Dendritic cell treated with granulocyte-macrophage colony-stimulating factor and Interleukin-4, amounts not matched to agents 40 ng/mL and 50 ng/mL, for 4 days (primary cell): Measurements from ENCODE around the gene OR4B1.
"Not testable (repeated sequence)": the region's sequence is repeated elsewhere in the genome, so short reads cannot be mapped to it uniquely, and the experiment has no call there.

Source experiments
- H3K27ac Mint-ChIP-seq: one replicate; pipeline ENCODE4 v1.8.0; 2022; ENCODE audit warnings: mild to moderate bottlenecking, mixed read lengths
- H3K27me3 Mint-ChIP-seq: one replicate; pipeline ENCODE4 v1.8.0; 2022; ENCODE audit warnings: mild to moderate bottlenecking, mixed read lengths
- H3K36me3 Mint-ChIP-seq: one replicate; pipeline ENCODE4 v1.8.0; 2022; ENCODE audit warnings: low read depth, mixed read lengths
- H3K4me1 Mint-ChIP-seq: one replicate; pipeline ENCODE4 v1.8.0; 2022; ENCODE audit warnings: low read depth, mixed read lengths
- H3K4me3 Mint-ChIP-seq: one replicate; pipeline ENCODE4 v1.8.0; 2022; ENCODE audit warnings: mild to moderate bottlenecking, moderate library complexity, mixed read lengths
- H3K9me3 Mint-ChIP-seq: one replicate; pipeline ENCODE4 v1.8.0; 2022; ENCODE audit warnings: mixed read lengths
- intact Hi-C: fragments of 100-400 bp; cut with micrococcal nuclease; formaldehyde crosslinking; loops from one replicate; pipeline ENCODE4 v1.15.0; 2022

OR4B1 gene

GRCh38 chr11:48216510-48216909, at the start of gene OR4B1:
Gene OR4B1 (plus strand): TSS chr11:48216810. CDS start chr11:48216810, 0 bp downstream.
- Mint-ChIP-seq H3K4me3 (no peak within 1 kb of the TSS), H3K9me3 (no peaks in the 10 kb centered on the region), H3K27me3 (peaks cover 8% of the 10 kb centered on the region), H3K27ac (no peak within 1 kb of the TSS), H3K4me1 (no peaks in the 10 kb centered on the region), H3K36me3 (no peaks in the 10 kb centered on the region)
- intact Hi-C loops = no loop called here

GRCh38 chr11:48167380-48167779, 49.2 kb upstream of the OR4B1 start:
- H3K27me3 Mint-ChIP-seq = no peaks in the 10 kb centered on the region
- H3K27ac Mint-ChIP-seq = no peak overlapping the region
- H3K36me3 Mint-ChIP-seq = peaks cover 91% of the 10 kb centered on the region
- intact Hi-C loops = no loop called here
- peaks cover 40% of the 10 kb centered on the region for H3K4me1 Mint-ChIP-seq
- H3K9me3 Mint-ChIP-seq = no peaks in the 10 kb centered on the region
- no peak overlapping the region for H3K4me3 Mint-ChIP-seq

GRCh38 chr11:48168815-48169214, 47.8 kb upstream of the OR4B1 start:
- no peak overlapping the region for H3K4me3 Mint-ChIP-seq
- no peaks in the 10 kb centered on the region for H3K9me3 Mint-ChIP-seq
- H3K27me3 Mint-ChIP-seq = no peaks in the 10 kb centered on the region
- H3K4me1 Mint-ChIP-seq = peaks cover 40% of the 10 kb centered on the region
- H3K27ac Mint-ChIP-seq = no peak overlapping the region
- H3K36me3 Mint-ChIP-seq = peaks cover 87% of the 10 kb centered on the region
- intact Hi-C loops = no loop called here

- intact Hi-C loops = no loop called here
- peaks cover 40% of the 10 kb centered on the region for H3K4me1 Mint-ChIP-seq
- no peaks in the 10 kb centered on the region for H3K9me3 Mint-ChIP-seq
- peak overlapping the region; percentile 16 for H3K27ac Mint-ChIP-seq
- H3K36me3 Mint-ChIP-seq = peaks cover 82% of the 10 kb centered on the region
- H3K4me3 Mint-ChIP-seq = no peak overlapping the region
- no peaks in the 10 kb centered on the region for H3K27me3 Mint-ChIP-seq
Observed at GRCh38 chr11:48169259-48169658, 47.4 kb upstream of the OR4B1 start.

GRCh38 chr11:48169717-48170116, 46.9 kb upstream of the OR4B1 start:
- intact Hi-C loops = no loop called here
- no peaks in the 10 kb centered on the region for H3K27me3 Mint-ChIP-seq
- peak overlapping the region; percentile 16 for H3K27ac Mint-ChIP-seq

GRCh38 chr11:48170241-48171233, 46.1 kb upstream of the OR4B1 start:
- intact Hi-C loops = no loop called here
- Mint-ChIP-seq H3K9me3 (no peaks in the 10 kb centered on the region), H3K27me3 (no peaks in the 10 kb centered on the region), H3K4me1 (peaks cover 40% of the 10 kb centered on the region), H3K27ac (peak overlapping the region; percentile 51), H3K36me3 (peaks cover 70% of the 10 kb centered on the region), H3K4me3 (no peak overlapping the region)

More at GRCh38 chr11:48169717-48170116, 46.9 kb upstream of the OR4B1 start:
- peaks cover 40% of the 10 kb centered on the region for H3K4me1 Mint-ChIP-seq
- H3K9me3 Mint-ChIP-seq = no peaks in the 10 kb centered on the region
- H3K4me3 Mint-ChIP-seq = no peak overlapping the region
- H3K36me3 Mint-ChIP-seq = peaks cover 78% of the 10 kb centered on the region

- Mint-ChIP-seq H3K4me3 (no peak overlapping the region), H3K27me3 (peaks cover under 1% of the 10 kb centered on the region), H3K9me3 (no peaks in the 10 kb centered on the region), H3K36me3 (peaks cover 45% of the 10 kb centered on the region), H3K27ac (no peak overlapping the region), H3K4me1 (peaks cover 35% of the 10 kb centered on the region)
- intact Hi-C loops = no loop called here
Observed at GRCh38 chr11:48172818-48173609, 43.6 kb upstream of the OR4B1 start.

GRCh38 chr11:48177661-48178060, 38.9 kb upstream of the OR4B1 start:
- H3K27ac Mint-ChIP-seq = no peak overlapping the region

GRCh38 chr11:48180627-48181026, 36.0 kb upstream of the OR4B1 start:
- Mint-ChIP-seq H3K4me1 (no peaks in the 10 kb centered on the region), H3K27me3 (peaks cover 9% of the 10 kb centered on the region), H3K4me3 (no peak overlapping the region), H3K27ac (no peak overlapping the region), H3K9me3 (no peaks in the 10 kb centered on the region), H3K36me3 (no peaks in the 10 kb centered on the region)
- intact Hi-C loops = no loop called here

More at GRCh38 chr11:48177661-48178060, 38.9 kb upstream of the OR4B1 start:
- H3K36me3 Mint-ChIP-seq = peaks cover 9% of the 10 kb centered on the region
- no peaks in the 10 kb centered on the region for H3K4me1 Mint-ChIP-seq
- no peaks in the 10 kb centered on the region for H3K9me3 Mint-ChIP-seq
- intact Hi-C loops = no loop called here
- peaks cover 9% of the 10 kb centered on the region for H3K27me3 Mint-ChIP-seq
- H3K4me3 Mint-ChIP-seq = no peak overlapping the region

- Mint-ChIP-seq H3K9me3 (no peaks in the 10 kb centered on the region), H3K27me3 (peaks cover 9% of the 10 kb centered on the region), H3K4me3 (no peak overlapping the region), H3K4me1 (no peaks in the 10 kb centered on the region), H3K36me3 (no peaks in the 10 kb centered on the region), H3K27ac (no peak overlapping the region)
- intact Hi-C loops = no loop called here
Observed at GRCh38 chr11:48182860-48183526, 33.6 kb upstream of the OR4B1 start.

GRCh38 chr11:48184452-48184851, 32.2 kb upstream of the OR4B1 start:
- H3K27me3 Mint-ChIP-seq = peaks cover 3% of the 10 kb centered on the region
- H3K27ac Mint-ChIP-seq = no peak overlapping the region
- H3K4me1 Mint-ChIP-seq = no peaks in the 10 kb centered on the region
- intact Hi-C loops = no loop called here
- H3K36me3 Mint-ChIP-seq = no peaks in the 10 kb centered on the region
- no peaks in the 10 kb centered on the region for H3K9me3 Mint-ChIP-seq
- H3K4me3 Mint-ChIP-seq = no peak overlapping the region

- H3K4me3 Mint-ChIP-seq, H3K36me3 Mint-ChIP-seq, H3K4me1 Mint-ChIP-seq, intact Hi-C loops, H3K27ac Mint-ChIP-seq: not testable (repeated sequence)
- Mint-ChIP-seq H3K27me3 (peaks cover 12% of the 10 kb centered on the region), H3K9me3 (peaks cover 14% of the 10 kb centered on the region)
Observed at GRCh38 chr11:48190906-48191654, 25.5 kb upstream of the OR4B1 start.

GRCh38 chr11:48193876-48194275, 22.7 kb upstream of the OR4B1 start:
- H3K9me3 Mint-ChIP-seq = peaks cover 27% of the 10 kb centered on the region
- H3K27me3 Mint-ChIP-seq = peaks cover 15% of the 10 kb centered on the region
- H3K4me3 Mint-ChIP-seq = no peak overlapping the region
- H3K27ac Mint-ChIP-seq = no peak overlapping the region
- no peaks in the 10 kb centered on the region for H3K4me1 Mint-ChIP-seq
- intact Hi-C loops = no loop called here
- no peaks in the 10 kb centered on the region for H3K36me3 Mint-ChIP-seq
